SK-N-DZ (cell line): ENCODE results near the gene ABCA9.
"Not testable (repeated sequence)": the region's sequence is repeated elsewhere in the genome, so short reads cannot be mapped to it uniquely, and the experiment has no call there.

ENCODE experiments used
- DNase-seq: peaks from one replicate; pipeline ENCODE4 v3.0.0-alpha.2; 2015; ENCODE audit warnings: low spot score
- small RNA-seq, 2 experiments: library from RNA; depleted of rRNA; stranded (forward); fragments of <200 nt; gene quantifications; one replicate each; pipeline ENCODE3, GENCODE V24; 2014

ABCA9 gene

GRCh38 chr17:68954146-68954896, 106.4 kb downstream of the ABCA9 start:
- DNase-seq: no peak

GRCh38 chr17:68953340-68953997, 107.3 kb downstream of the ABCA9 start:
- DNase-seq: no peak

- no peak for DNase-seq
Observed at GRCh38 chr17:68950725-68951124, 110.0 kb downstream of the ABCA9 start.

- not testable (repeated sequence) for DNase-seq
Observed at GRCh38 chr17:68947868-68948267, 112.9 kb downstream of the ABCA9 start.

GRCh38 chr17:68944435-68945035, 116.2 kb downstream of the ABCA9 start:
- no peak for DNase-seq

- not testable (repeated sequence) for DNase-seq
Observed at GRCh38 chr17:68943812-68944182, 116.9 kb downstream of the ABCA9 start.

GRCh38 chr17:68943123-68943811, 117.5 kb downstream of the ABCA9 start:
- DNase-seq: no peak

- DNase-seq: no peak
Observed at GRCh38 chr17:68942389-68942788, 118.3 kb downstream of the ABCA9 start.

- no peak for DNase-seq
Observed at GRCh38 chr17:68941761-68942160, 119.0 kb downstream of the ABCA9 start.

GRCh38 chr17:68939195-68939594, 121.5 kb downstream of the ABCA9 start:
- no peak for DNase-seq

GRCh38 chr17:68937890-68938514, 122.7 kb downstream of the ABCA9 start:
- no peak for DNase-seq

- no peak for DNase-seq
Observed at GRCh38 chr17:68927516-68927915, 133.2 kb downstream of the ABCA9 start.

- DNase-seq: no peak
Observed at GRCh38 chr17:68924793-68925720, 135.7 kb downstream of the ABCA9 start.

Small RNAs within 50 kb of the gene (small RNA-seq; reads per million reads assigned to genes)
- gene MIR4524B: 0 reads per million in 2 experiments
